T follicular helper cell (primary cell): ENCODE measurements around the gene ANAPC16.
"Not testable (repeated sequence)": the region's sequence is repeated elsewhere in the genome, so short reads cannot be mapped to it uniquely, and the experiment has no call there.

Source experiments
- DNase-seq: peaks from one replicate; pipeline ENCODE4 v3.0.0-alpha.2; 2020; ENCODE audit warnings: low read depth
- total RNA-seq, 2 experiments: gene quantifications; one replicate each; lab custom pipeline; 2026; lab: John Stamatoyannopoulos, UW

ANAPC16 gene
- 144 to 156 reads per million in 2 experiments for total RNA-seq

DNA sequence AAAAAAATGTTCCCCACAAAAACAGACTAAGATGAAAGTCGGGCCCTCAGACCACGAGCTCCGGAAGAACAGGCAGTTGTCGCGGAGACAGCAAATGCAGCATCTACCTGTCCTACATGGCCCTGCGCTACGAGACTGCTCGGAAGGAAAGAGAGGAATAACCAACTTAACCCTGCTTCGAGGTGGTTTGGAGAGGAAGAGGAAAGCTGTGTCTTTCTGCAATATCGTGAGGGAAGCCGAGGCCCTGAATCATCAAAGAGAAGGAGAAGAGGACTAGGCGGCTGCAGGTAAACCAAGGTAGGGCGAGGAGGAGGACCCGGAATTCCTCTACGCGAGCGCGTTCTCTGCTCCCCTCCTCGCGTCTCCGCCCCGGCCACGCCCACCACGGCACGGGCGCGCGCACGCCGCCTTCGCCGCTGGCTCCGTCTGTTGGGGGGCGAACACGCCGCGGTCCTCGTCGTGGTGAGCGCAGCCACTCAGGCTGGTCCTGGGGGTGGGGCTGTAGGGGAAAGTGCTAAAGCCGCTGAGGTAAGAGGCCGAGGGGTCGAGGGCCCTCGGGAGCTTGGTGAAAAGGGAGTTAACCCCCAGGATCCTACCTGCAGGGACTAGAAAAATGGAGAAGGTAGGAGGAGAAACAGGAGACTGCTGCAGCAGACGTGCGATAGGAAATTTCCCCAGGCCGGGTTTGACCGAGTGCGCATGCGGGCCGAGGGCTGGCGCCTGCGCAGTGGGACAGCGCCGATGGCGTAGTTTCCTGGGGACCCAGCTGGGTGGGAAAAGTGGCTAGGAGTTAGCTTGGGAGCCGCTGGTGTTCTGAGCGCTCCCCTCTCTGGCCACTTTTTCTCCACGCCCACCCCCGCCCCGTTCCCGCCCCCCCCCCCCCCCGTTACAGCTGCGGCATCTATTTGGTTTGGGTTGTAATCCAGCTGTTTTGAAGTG lies at the start of gene ANAPC16, which contains the start of gene ASCC1:
ANAPC16 (plus strand) TSS at position 402 of the 939 bp plus-strand sequence. CDS start 7,903 bp downstream, outside the sequence.
ASCC1 (minus strand) TSS at position 666 of the 939 bp plus-strand sequence. CDS start 2,978 bp downstream, outside the sequence.
- DNase-seq, result peak; percentile 89

DNA sequence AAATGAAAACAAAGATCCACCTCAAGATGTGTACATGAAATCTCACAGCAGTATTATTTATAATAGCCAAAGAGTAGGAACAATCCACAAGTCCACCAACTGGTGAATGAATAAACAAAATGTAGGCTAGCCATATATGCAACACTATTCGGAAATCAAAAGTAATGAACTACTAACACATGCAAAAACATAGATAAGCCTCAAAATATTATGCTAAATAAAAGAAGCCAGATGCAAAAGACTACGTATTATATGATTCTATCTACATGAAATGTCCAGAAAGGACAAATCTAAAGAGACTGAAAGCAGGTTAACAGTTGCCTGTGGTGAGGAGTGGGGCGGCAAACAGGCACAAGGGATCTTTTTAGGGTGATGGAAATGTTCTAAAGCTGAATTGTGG lies 48.7 kb upstream of the ANAPC16 start:
- DNase-seq, result no peak

DNA sequence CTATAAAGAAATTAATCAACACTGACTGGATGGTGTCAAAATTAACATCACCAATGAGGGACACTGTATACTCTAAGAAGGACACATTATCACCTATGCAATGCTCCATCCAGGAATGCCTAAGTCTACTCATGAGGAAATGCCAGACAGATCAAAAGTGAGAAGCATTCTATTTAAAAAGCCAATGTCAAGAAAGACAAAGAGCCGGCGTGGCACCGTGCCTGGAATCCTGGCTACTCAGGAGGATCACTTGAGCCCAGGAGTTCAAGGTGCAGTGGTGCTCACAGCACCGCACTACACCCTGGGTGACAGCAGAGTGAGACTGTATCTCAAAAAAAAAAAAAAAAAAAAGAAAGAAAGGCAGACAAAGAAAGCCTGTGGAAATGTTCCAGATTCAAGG lies 45.5 kb upstream of the ANAPC16 start:
- DNase-seq, result no peak

DNA sequence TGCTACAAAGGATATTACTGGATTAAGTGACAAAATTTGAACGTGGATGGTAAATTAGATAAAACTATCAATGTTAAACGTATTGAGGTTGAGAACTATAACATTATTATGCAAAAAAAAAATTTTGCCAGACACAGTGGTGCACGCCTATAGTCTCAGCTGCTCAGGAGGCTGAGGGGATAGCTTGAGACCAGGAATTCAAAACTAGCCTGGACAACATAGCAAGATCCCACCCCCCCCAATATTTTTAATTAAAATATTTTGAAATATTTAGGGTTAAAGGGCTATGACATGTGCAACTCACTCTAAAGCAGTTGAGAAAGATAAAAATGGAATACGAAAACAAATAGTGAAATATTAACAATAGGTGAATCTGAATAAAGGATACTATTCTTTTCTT lies 45.1 kb upstream of the ANAPC16 start:
- no peak for DNase-seq

DNA sequence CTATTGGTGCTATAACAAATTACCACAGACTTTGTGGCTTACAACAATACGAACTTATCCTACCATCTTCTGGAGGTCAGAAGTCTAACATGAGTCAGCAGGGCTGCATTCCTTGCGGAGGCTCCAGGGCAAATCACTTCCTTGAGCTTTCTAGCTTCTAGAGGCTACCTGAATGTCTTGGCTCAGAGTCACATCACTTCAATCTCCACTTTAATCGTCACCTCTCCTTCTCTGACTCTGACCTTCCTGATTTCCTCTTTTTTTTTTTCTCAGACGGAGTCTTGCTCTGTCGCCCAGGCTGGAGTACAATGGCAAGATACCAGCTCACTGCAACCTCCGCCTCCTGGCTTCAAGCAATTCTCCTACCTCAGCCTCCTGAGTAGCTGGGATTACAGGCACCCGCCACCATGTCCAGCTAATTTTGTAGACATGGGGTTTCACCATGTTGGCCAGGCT lies 44.6 kb upstream of the ANAPC16 start:
- no peak for DNase-seq

DNA sequence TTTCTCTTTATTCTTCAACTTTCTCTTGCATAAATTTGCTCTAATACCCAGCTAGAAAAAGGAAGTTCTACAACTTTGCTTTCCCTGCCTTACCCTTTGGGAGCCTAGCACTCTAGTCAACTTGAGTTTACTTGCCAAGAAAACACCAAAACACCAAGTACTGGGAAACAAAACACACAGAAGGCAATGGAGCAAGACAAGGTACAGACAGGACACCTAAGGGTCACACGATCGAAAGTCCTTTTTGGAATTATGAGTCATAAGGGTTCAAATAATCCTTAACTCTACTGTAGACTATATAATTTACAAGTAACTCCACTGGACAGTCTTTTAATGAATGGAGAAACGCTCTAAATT lies 42.6 kb upstream of the ANAPC16 start:
- no peak for DNase-seq

DNA sequence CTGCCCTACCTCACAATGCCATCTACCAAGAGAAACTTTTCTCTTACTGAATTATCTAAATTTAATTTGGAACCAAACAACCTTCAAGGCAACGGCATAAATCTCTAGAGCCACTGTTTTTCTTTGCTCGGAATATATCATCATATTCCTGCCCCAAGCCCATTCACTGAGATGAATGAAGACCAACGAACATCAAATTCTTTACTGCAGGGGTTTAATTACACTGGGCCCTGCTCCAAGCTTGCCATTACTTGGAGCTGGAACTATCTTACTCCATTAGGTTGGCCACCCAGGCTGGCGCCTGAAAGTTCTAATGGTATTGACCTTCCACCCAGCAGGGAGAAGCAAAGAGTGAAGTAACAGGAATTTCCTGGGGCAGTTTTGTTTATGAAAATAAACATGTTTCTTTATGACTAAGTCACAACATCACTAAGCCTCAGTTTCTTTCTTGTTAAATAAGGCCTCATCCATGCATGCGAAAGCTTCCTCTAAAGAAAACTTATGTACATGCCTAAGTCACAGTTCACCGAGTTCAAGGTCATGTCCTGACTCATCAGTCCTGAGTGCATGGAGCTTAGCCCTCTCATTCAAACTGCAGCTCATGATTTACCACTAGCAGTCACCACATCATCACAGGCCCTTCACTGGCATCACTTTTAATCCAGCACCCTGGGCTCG lies 42.1 kb upstream of the ANAPC16 start:
- no peak for DNase-seq

DNA sequence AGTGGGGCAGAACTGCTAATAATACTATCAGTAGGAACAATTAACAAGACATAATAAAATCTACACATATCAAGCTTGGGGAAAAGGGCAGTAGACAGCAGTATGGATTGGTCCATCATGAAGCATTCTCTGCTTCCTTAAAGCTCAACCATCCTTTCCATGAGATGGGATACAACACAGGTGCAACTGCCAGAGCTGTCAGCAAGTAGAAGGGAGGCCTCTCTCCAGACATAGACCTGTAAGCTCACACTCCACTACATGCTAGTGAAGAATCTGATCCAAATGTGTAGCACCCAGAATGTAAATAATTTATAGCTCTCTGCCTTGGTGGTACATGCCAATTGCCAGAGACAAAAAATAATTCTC lies 41.5 kb upstream of the ANAPC16 start:
- no peak for DNase-seq

DNA sequence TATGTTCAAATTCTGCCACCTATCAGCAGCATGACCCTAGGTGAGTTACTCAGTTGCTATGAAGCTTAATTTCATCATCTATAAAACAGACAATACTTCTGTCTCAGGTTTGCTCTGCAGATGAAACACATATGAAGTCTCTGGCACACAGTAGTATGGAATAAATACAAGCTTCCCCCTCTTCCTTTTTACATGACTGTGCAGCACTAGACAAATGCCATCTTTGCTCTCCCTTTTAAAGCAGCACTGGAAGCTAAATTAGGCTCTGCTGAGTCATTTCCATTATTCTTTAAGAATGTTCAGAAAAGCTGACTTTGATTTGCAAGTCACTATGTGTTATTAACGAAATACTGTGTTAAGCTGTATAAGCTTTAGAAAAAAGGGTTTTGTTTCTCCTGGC lies 40.7 kb upstream of the ANAPC16 start:
- no peak for DNase-seq

DNA sequence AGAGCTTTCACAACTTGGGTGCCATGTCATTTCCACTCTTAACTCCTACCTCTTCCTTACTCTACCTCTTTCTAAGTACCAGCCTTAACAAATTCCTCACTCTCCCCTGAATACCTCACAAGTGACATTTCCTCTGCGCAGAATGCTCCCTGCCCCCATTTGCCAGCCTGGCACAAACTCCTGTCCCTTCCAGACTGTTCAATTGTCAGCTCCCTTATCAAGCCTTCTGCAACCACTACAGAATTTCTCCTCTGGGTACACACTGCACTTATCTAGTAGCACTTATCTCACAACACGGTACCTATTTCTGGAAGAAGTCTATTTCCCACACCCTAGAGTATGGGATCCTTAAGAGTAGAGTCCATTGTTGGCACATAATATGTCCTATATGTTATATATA lies 39.1 kb upstream of the ANAPC16 start:
- no peak for DNase-seq

DNA sequence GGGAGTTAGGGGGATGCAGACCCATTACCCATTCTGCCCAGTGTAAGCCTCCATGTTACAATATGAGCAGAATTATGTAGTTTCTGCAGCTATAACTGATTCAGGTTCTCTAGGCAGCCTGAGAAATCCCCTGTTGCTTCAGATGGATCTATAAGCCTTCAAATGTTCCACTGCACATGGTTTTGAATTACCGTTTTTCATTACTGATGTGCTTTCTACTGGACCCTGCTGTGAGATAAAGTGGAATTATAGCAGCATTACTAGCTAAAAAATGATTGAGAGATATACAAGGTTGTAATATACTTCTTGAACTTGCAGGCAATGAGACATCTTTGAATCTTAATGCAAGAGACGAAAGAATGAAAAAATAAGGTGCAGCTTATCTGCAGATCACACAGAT lies 38.4 kb upstream of the ANAPC16 start:
- DNase-seq, result no peak

DNA sequence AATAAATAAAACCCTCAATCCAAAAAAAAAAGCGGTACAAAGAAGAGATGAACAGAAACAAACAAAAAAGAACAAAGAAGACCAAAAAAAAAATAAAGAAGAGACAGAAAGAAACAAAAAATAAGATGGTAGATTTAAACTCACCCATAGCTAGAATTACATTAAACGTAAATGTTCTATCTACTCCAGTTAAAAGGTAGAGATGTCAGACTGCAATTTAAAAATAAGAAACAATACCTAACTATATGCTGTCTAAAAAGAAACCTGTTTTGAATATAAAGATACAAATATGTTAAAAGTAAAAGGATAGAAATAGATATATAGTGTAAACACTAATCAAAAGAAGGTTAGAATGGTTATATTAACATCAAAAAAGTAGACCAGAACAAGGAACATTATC lies 31.7 kb upstream of the ANAPC16 start:
- DNase-seq, result no peak

DNA sequence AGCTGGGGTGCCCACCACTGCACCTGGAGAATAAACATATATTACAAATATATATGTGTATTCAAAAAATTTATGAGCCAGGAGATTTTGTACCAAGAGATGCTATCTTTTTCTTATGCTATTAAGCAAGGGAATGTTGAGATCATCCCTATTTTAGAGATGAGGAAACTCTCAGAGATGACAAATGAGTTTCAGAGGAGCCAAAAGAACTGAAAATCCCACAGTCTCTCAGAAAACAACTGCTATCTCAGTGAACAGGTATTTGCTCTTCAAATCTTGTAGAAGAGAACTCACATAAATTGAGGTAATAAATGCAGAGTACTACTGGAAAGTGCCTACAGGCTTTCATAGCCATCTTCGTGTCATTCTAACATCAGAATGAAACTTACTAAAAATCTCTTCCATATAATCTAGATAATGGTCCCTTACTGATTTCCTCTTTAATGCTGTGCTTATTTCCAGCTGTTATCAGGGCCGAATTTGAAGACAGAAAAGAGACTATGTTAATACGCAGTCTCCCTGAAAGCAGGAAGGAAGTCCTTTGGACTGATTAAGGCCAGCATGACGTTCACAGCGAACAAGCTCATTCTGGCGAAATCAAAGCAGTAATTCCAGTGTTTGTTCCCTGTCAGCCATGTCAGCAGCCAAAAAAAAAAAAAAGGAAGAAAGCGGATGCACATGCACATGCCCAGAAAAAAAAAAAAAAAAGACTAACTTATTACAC lies 29.4 kb upstream of the ANAPC16 start:
- no peak for DNase-seq

DNA sequence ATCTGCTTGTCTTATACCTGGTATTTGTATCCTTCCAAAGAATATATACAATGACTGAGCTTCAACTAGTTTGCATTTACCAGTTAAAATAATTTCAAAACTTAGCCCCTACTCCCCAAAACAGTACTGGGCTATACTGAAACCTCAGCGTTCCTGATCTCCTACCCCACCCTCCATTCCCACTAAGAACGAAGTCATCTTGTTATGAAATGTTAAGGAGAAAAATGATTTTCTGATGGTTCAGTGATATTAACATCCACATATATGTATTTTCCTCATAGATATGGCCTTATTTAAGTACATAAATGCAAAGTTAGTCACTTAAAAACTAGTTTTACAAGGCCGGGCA lies 28.9 kb upstream of the ANAPC16 start:
- DNase-seq, result no peak

DNA sequence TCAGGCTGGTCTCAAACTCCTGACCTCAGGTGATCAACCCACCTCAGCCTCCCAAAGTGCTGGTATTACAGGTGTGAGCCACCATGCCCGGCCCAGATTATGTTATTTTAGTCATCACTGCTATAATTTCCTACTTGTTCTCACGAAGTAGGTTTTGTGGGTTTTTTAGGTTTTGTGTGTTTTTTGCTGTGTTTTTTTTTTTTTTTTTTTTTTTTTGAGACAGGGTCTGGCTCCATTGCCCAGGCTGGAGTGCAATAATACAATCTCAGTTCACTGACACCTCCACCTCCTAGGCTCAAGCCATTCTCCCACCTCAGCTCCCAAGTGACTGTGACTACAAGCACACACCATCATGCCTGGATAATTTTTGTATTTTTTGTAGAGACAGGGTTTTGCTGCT lies 20.9 kb upstream of the ANAPC16 start:
- DNase-seq, result no peak

DNA sequence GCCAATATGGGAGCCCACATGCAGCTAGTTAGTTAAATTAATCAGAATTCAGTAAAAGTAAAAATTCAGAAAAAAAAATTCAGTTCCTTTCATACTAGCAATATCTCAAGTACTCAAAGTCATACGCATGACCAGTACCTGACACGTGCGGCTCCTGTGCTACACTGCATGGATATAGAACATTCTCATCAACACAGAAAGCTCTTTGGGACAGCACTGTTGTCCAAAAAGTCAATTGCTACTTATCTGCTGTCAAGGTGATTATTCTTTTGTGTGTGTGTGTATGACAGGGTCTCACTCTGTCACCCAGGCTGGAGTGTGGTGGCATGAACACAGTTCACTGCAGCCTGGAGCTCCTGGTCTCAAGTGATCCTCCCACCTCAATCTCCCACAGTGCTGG lies 14.9 kb upstream of the ANAPC16 start:
- DNase-seq, result no peak

DNA sequence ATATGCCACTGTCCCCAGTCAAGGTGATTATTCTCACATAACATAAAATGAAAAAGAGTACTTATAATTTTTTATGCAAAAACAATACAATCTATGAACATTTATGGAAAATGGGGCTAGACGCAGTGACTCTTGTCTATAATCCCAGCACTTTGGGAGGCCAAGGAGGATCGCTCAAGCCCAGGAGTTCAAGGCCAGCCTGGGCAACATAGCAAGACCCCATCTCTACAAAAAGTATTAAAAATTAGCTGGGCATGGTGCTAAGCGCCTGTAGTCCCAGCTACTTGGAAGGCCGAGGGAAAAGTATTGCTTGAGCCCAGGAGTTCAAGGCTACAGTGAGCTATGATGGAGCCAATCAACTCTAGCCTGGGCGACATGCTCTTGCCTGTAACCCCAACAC lies 14.5 kb upstream of the ANAPC16 start:
- DNase-seq, result no peak

DNA sequence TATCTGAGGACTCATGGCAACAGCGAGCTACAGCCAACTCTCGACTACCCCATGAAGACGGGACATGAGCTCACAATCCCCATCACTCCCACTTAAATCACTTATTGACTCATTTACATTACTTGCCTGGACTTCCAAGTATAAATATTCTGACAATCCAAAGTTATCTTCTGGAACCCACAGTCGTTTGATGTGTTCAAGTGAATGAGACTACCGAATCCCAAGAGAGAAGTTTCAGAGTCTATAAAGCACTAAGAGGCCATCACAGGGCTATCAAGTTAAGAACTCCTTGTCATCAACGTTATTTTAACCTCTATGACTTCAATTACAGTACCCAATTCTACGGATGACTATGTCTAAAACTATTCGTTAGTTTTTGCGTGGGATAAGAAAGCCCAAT lies 11.5 kb upstream of the ANAPC16 start:
- no peak for DNase-seq

DNA sequence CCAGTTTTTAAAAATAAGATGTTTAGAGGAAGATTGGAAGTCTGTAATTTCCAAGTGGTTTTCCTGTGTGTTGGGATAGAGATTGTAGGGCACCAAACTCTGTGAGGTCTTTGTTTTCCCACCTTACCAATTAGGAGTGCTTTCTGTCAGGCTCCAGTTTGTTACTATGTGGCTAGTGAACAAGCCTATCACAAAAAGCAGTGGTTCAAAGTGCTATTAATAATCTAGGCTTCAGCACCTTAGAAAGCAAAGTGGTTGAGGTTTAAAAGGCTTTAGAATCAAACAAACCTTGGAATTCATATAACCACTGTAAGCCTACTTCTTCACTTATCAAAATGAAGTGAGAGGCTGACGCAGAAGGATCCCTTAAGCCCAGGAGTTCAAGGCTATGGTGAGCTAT lies 11.1 kb upstream of the ANAPC16 start:
- no peak for DNase-seq

DNA sequence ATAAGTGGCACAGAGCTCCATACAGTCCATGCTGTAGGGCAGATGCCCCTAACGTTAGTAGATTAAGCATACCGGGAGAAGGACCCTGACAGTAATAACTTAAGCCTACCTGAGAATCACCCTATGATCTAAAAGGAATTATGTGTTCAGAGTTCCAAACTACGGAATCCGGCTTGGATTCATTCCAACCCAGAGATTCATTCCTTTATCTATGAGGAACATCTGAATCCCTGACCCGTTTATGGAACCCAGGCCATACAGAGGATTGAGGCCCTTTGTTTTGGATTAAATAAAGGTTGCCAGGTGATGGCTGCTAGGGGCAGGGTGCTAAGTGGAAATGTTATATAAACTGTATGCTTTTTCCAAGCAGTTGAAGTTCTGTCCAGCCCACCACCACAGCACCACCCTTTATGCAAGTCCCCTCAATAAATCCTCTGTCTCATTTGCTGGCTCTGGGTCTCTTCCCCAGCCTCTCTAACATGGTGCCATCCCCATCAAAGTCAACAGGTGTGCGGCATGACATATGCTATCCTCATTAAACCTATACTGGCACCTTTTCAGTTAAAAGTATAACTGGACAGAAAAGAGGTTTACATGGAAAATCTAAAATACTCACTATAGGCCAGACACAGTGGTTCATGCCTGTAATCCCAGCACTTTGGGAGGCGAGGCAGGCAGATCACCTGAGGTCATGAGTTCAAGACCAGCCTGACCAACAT lies 9.1 kb upstream of the ANAPC16 start:
- DNase-seq, result no peak

DNA sequence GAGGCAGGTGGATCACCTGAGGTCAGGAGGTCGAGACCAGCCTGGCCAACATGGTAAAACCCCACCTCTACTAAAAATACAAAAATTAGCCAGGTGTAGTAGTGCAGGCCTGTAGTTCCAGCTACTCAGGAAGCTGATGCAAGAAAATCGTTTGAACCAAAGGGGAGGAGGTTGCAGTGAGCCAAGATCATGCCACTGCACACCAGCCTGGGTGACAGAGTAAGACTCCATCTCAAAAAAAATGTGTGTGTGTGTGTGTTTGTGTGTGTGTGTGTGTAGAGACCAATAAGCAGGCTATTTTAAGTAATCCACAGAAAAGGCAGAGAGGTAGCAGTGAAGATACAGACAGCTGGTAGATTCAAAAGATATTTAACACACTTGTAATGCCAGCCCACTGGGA lies 7.3 kb upstream of the ANAPC16 start:
- not testable (repeated sequence) for DNase-seq

DNA sequence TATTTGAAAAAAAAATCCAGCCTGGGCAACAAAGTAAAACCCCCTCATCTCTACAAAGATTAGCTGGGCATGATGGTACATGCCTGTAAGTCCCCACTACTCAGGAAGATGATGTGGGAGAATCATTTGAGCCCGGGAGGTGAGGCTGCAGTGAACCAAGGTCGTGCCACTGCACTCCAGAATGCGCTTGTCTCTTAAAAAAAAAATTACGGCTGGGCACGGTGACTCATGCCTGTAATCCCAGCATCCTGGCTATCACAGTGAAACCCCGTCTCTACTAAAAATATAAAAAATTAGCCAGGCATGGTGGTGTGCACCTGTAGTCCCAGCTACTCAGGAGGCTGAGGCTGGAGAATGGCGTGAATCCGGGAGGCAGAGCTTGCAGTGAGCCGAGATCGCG lies 4.4 kb upstream of the ANAPC16 start:
- DNase-seq, result not testable (repeated sequence)
